GM20000 (cell line): Measurements from ENCODE around the gene SGCD.
"Not testable (repeated sequence)": the region's sequence is repeated elsewhere in the genome, so short reads cannot be mapped to it uniquely, and the experiment has no call there.

Experiments used
- DNase-seq: peaks from one replicate; pipeline ENCODE4 v3.0.0; 2012; ENCODE audit warnings: low spot score
- TF ChIP-seq, protein P1 (sequence below): IDR thresholded peaks from 2 replicates; pipeline ENCODE4 v1.5.1; 2012; ENCODE audit warnings: mild to moderate bottlenecking, control low read depth; ENCODE audit errors: extremely low read depth, missing control alignments

Gene SGCD

DNA sequence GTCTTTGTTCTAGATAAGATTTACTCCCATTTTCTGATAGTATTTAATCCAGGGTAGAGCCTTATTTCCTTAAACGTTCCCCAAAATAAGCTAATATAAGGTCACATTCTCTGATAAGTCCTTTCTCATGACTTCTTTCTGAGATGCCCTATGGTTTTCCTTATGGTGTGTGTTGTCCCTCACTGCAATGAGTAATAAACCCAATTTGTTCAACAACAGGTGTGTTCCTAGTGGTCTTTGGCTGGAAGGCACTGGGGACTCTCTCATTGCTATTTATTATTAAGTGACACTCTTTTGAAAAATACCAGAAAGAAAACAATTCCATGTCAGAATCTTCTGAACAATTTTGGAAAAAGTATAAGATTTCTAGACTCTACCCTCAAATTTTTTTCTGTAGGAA lies 266.6 kb downstream of the SGCD start:
- DNase-seq = no peak
- TF ChIP-seq, protein P1, sequence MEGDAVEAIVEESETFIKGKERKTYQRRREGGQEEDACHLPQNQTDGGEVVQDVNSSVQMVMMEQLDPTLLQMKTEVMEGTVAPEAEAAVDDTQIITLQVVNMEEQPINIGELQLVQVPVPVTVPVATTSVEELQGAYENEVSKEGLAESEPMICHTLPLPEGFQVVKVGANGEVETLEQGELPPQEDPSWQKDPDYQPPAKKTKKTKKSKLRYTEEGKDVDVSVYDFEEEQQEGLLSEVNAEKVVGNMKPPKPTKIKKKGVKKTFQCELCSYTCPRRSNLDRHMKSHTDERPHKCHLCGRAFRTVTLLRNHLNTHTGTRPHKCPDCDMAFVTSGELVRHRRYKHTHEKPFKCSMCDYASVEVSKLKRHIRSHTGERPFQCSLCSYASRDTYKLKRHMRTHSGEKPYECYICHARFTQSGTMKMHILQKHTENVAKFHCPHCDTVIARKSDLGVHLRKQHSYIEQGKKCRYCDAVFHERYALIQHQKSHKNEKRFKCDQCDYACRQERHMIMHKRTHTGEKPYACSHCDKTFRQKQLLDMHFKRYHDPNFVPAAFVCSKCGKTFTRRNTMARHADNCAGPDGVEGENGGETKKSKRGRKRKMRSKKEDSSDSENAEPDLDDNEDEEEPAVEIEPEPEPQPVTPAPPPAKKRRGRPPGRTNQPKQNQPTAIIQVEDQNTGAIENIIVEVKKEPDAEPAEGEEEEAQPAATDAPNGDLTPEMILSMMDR = no peak

DNA sequence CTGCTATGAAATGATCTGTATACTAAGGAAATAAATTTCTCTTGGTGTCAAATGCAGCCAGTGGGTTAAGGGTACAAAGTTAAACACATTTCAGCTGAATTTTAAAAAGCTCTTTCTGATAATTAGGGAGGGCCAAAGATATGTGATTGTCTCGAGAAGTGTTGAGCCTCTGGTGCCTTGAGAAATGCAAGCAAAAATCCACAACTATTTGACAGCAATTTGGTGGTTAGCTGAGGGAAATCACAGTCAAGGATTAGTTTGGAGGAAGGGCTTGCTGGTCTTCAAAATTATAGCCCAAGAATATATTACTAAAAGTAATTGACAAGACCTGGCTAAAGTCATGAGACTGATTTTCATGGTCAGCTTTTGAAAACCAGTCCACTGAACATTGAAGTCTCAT lies 267.4 kb downstream of the SGCD start:
- no peak for DNase-seq
- TF ChIP-seq, protein P1 = no peak

DNA sequence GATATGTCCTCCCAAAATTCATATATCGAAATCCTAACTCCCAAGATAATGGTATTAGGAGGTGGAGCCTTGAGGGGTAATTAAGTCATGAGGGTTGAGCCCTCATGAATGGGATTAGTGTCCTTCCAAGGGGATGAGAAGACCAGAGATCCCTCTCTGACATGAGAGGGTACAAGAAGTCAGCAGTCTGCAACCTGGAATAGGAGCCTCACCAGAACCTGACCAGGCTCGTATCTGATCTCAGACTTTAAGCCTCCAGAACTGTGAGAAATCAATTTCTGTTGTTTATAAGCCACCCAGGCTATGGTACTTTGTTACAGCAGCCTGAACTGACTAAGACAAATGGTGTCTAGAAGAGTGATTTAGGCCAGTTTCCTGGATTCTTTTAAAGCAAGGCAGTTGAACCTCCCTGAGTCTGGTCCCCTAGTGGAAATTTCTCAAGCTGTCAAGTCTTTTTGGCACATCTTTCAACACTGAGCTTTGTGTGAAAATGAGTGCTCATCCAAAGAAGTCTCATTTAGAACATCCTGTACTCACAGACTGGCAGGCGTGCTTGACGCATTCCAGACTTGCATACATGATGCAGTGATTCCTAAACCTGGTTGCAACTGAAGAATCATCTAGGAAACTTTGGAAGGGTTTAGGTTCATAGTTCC lies 268.3 kb downstream of the SGCD start:
- no peak for DNase-seq

DNA sequence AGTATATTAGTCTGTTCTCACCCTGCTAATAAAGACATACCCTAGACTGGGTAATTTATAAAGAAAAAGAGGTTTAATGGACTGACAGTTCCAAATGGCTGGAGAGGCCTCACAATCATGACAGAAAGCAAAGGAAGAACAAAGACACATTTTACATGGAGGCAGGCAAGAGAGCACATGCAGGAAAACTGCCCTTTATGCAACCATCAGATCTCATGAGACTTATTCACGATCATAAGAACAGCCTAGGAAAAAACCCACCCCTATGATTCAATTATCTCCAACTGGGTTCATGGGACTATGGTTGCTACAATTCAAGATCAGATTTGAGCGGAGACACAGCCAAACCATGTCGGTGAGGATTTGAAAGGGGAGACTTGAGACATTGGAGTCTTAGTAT lies 270.3 kb downstream of the SGCD start:
- TF ChIP-seq, protein P1 = no peak
- DNase-seq = no peak

More for the DNA sequence above, 268.3 kb downstream of the SGCD start:
- TF ChIP-seq, protein P1 = no peak

DNA sequence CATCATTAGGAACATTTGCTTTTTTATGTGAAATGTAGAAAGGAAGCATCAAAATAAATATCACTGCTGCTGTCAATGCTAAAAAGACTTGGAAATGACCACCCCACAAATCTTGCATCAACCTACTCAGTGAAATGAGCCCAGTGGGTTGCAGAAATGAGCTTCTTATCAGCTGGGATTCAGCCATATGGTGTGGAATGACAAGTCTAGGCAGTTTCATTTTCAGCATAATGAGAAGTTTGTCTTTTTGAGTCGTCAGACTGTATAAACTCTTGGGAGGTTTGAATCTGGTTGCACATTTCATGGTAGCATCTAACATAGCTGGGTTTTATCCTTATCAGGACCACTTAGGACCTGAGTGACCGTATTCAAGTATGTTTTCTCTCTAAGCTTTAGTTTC lies 272.0 kb downstream of the SGCD start:
- DNase-seq = no peak
- TF ChIP-seq, protein P1 = no peak

DNA sequence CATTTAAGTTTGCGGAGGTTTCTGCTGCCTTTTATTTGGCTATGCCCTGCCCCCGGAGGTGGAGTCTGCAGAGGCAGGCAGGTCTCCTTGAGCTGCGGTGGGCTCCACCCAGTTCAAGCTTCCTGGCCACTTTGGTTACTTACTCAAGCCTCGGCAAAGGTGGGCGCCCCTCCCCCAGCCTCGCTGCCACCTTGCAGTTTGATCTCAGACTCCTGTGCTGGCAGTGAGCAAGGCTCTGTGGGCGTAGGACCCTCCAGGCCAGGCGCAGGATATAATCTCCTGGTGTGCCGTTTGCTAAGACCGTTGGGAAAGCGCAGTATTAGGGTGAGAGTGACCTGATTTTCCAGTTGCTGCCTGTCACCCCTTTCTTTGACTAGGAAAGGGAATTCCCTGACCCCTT lies 283.6 kb downstream of the SGCD start:
- not testable (repeated sequence) for DNase-seq

DNA sequence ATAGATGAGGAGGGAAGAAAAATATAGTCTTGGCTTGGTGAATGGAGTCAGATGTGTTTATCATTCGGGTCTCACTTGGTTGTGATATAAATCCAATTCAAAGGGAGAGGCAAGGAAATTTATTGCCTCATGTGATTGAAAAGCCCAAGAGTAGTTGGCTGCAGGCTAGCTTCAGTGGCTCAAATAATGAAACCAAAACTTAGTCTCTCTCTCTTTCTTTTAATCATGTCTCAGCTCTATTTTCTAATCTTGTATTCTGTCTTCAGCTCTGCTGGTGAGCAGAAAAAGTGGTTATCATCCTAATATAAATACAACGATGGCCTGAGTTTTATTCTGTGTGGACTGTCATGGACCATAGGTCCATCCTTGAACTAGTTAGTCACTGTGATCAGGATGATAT lies 288.9 kb downstream of the SGCD start:
- no peak for DNase-seq
- TF ChIP-seq, protein P1 = no peak

DNA sequence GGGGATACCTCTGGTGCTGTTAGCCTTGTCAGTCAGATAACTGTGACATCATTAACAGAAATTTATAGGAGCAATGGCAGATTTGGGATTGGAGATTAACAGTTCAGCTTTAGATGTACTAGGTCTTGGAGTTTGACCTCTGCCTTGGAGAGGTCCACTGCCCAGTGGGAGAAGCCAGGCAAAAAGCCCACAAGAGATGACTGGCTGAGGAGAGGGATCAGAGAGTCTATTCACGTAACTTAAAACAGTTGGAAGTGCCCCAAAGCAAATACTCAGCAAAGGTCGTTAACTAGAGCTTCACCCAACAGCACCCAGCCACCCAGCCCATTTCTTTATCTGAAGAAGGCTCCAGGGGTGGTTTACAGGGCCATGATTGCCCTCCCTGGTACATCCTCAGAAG lies 290.5 kb downstream of the SGCD start:
- no peak for DNase-seq
- TF ChIP-seq, protein P1 = no peak
